B cell (primary cell): ENCODE measurements around the gene CFLAR. TPM values are rescaled to one million over a fixed set of nuclear protein-coding genes. Genes with fewer than 3 reads are reported as not detected.

Experiments used
- ATAC-seq: fragments of 200-7000 bp; cut with Tn5 transposase; one replicate; pipeline ENCODE4 v1.10.0; 2021; ENCODE audit warnings: low read depth, mild to moderate bottlenecking, moderate number of reproducible peaks, moderate library complexity
- CTCF ChIA-PET: fragments of 350-600 bp; sonication (Branson Sonifier 250); formaldehyde crosslinking; loops from one replicate; lab custom pipeline; 2021; ENCODE audit warnings: antibody characterized with exemption, inconsistent platforms; lab: Charles Lee
- POLR2A ChIA-PET: fragments of 350-600 bp; sonication (Branson Sonifier 250); formaldehyde crosslinking; loops from one replicate; lab custom pipeline; 2021; ENCODE audit warnings: antibody characterized with exemption; lab: Charles Lee
- DNase-seq: peaks from one replicate; pipeline ENCODE4 v3.0.0; 2013
- H2AFZ ChIP-seq: 2 replicates; pipeline ENCODE4 v1.6.1; 2012; ENCODE audit warnings: mild to moderate bottlenecking, low read depth, low read length; ENCODE audit not compliant: insufficient read depth, poor library complexity, severe bottlenecking
- H3K27ac ChIP-seq, 2 donors: 1 replicate in 1 of 2; 2 replicates in 1 of 2; pipeline ENCODE4 v1.5.1; 2012 to 2013; ENCODE audit warnings: low read length in 2 of 2, mild to moderate bottlenecking in 2 of 2, moderate library complexity in 1 of 2
- H3K27me3 ChIP-seq, 4 experiments: fragments of 200-600 bp in 1 of 4; sonication (generic) in 1 of 4; replicated peaks in 1 of 4; 1 replicate in 2 of 4; 2 replicates in 2 of 4; pipeline versions ENCODE4 v1.6.1 to v1.7.0; 2013 to 2016; ENCODE audit warnings: low read length in 3 of 4, mild to moderate bottlenecking in 2 of 4, mixed read lengths in 1 of 4, moderate library complexity in 1 of 4; ENCODE audit not compliant: insufficient read depth in 4 of 4, control insufficient read depth in 3 of 4; ENCODE audit errors: control extremely low read depth in 1 of 4
- H3K36me3 ChIP-seq, 2 experiments: replicated peaks in 1 of 2; 1 replicate in 1 of 2; 2 replicates in 1 of 2; pipeline versions ENCODE4 v1.6.1 to v1.7.1; 2013; ENCODE audit warnings: low read length in 1 of 2; ENCODE audit not compliant: insufficient read depth in 2 of 2, control insufficient read depth in 1 of 2; ENCODE audit errors: control extremely low read depth in 1 of 2, extremely low read depth in 1 of 2
- H3K4me1 ChIP-seq, 2 donors: fragments of 200-600 bp in 1 of 2; sonication (generic) in 1 of 2; 1 replicate in 1 of 2; 2 replicates in 1 of 2; pipeline versions ENCODE4 v1.5.1 to v1.6.1; 2013 to 2017; ENCODE audit warnings: low read length in 2 of 2; ENCODE audit not compliant: control insufficient read depth in 2 of 2, insufficient read depth in 2 of 2
- H3K4me2 ChIP-seq: replicated peaks from 2 replicates; pipeline ENCODE3; 2012; ENCODE audit warnings: mild to moderate bottlenecking, low read depth, low read length; ENCODE audit not compliant: poor library complexity, severe bottlenecking
- H3K4me3 ChIP-seq, 5 experiments: fragments of 200-600 bp in 1 of 5; sonication (generic) in 1 of 5; 1 replicate in 3 of 5; 2 replicates in 2 of 5; pipeline versions ENCODE4 v1.5.1 to v1.7.0; 2011 to 2016; ENCODE audit warnings: low read length in 4 of 5, mild to moderate bottlenecking in 4 of 5, low read depth in 2 of 5, control low read depth in 1 of 5, moderate library complexity in 1 of 5; ENCODE audit not compliant: insufficient read depth in 1 of 5; ENCODE audit errors: control extremely low read depth in 1 of 5, extremely low read depth in 1 of 5
- H3K79me2 ChIP-seq: fragments of 200-600 bp; sonication (generic); one replicate; pipeline ENCODE4 v1.6.0; 2016; ENCODE audit warnings: low read length; ENCODE audit not compliant: control insufficient read depth, insufficient read depth
- H3K9ac ChIP-seq: fragments of 200-600 bp; sonication (generic); 2 replicates; pipeline ENCODE4 v1.6.1; 2017; ENCODE audit warnings: mild to moderate bottlenecking, low read length, moderate library complexity
- H3K9me3 ChIP-seq, 3 donors: one replicate each; pipeline versions ENCODE4 v1.6.1 to v1.7.1; 2013; ENCODE audit warnings: low read length in 2 of 3; ENCODE audit not compliant: control insufficient read depth in 2 of 3, insufficient read depth in 1 of 3; ENCODE audit errors: control extremely low read depth in 1 of 3
- H4K20me1 ChIP-seq: 2 replicates; pipeline ENCODE4 v1.6.0; 2012; ENCODE audit warnings: mild to moderate bottlenecking, low read length; ENCODE audit not compliant: insufficient read depth, control insufficient read depth, poor library complexity, severe bottlenecking
- H3K27ac Mint-ChIP-seq: one replicate; pipeline ENCODE4 v1.8.0; 2021; ENCODE audit warnings: mixed read lengths
- H3K27me3 Mint-ChIP-seq: one replicate; pipeline ENCODE4 v1.8.0; 2021; ENCODE audit warnings: mixed read lengths
- H3K4me1 Mint-ChIP-seq: one replicate; pipeline ENCODE4 v1.8.0; 2021; ENCODE audit warnings: mixed read lengths
- H3K4me3 Mint-ChIP-seq: one replicate; pipeline ENCODE4 v1.8.0; 2021; ENCODE audit warnings: mixed read lengths
- H3K9me3 Mint-ChIP-seq: one replicate; pipeline ENCODE4 v1.8.0; 2022; ENCODE audit warnings: mixed read lengths; ENCODE audit not compliant: insufficient read depth
- CTCF ChIP-seq: fragments of 200-600 bp; IDR thresholded peaks from one replicate; pipeline ENCODE4 v1.8.0; 2022; ENCODE audit warnings: antibody characterized with exemption, mild to moderate bottlenecking
- EZH2 ChIP-seq: IDR thresholded peaks from 2 replicates; pipeline ENCODE4 v1.6.1; 2012; ENCODE audit warnings: borderline replicate concordance, low read depth, mild to moderate bottlenecking, moderate library complexity, low read length; ENCODE audit not compliant: insufficient read depth, poor library complexity, severe bottlenecking
- WGBS: methylation state at CpG from one replicate; pipeline ENCODE4 v1.1.5; 2013; ENCODE audit warnings: missing lambda C conversion rate; ENCODE audit not compliant: insufficient coverage; 5-methylcytosine and 5-hydroxymethylcytosine counted together
- intact Hi-C: fragments of 100-400 bp; cut with micrococcal nuclease; formaldehyde crosslinking; loops from one replicate; pipeline ENCODE4 v1.10.0; 2022
- polyA plus RNA-seq: library from polyadenylated mRNA; depleted of rRNA; stranded (reverse); fragments of >200 nt; gene quantifications from 2 replicates; pipeline ENCODE4 v1.2.3, GENCODE V29; 2012
- total RNA-seq, 2 donors: library from RNA; stranded (reverse); fragments of 120-200 nt in 1 of 2; gene quantifications; 1 replicate in 1 of 2; 2 replicates in 1 of 2; pipeline versions ENCODE4 v1.2.3 to v1.2.4, GENCODE V29; 2013 to 2022

CFLAR gene
- total and polyA plus RNA-seq, 2 donors (not counting 1 experiment from before 2014, with no cell fraction given), result 58.4 to 216 TPM

GRCh38 chr2:201070948-201071478 lies 45.0 kb upstream of the CFLAR start:
- WGBS, result under 1% methylated on average over 20 of the region's 21 CpGs
- intact Hi-C loops, result loop anchor here (1.0 to 2.0 kb wide), 9 partner anchors 46 to 380 kb away; partner anchors contain the start of genes NIF3L1, ORC2, PPIL3 and STRADB
- Histone ChIP-seq H4K20me1 (no peaks in the 10 kb centered on the region), H3K27me3 (no peaks in the 10 kb centered on the region), H3K9ac (peak overlapping the region; percentile 90), H3K4me2 (peak overlapping the region; percentile 87), H3K4me1 (peaks cover 18 to 27% of the 10 kb centered on the region in 2 donors), H3K27ac (peak overlapping the region; percentile 58 to 91), H3K79me2 (peaks cover 89% of the 10 kb centered on the region), H3K4me3 (peak overlapping the region; percentile 61 to 92 (median 86)), H3K9me3 (peaks cover 0 to 3% (median 0%) of the 10 kb centered on the region in 3 donors), H2AFZ (peak overlapping the region; percentile 96), H3K36me3 (peaks cover 0 to 1% of the 10 kb centered on the region in 2 experiments)
- peaks cover 39% of the 10 kb centered on the region for H3K4me1 Mint-ChIP-seq
- ATAC-seq, result peak; percentile 11
- no peak for DNase-seq
- H3K27ac Mint-ChIP-seq, result peak overlapping the region; percentile 98
- CTCF ChIA-PET, result interaction anchor here (0.9 to 6.2 kb wide), 13 partner anchors 23 to 358 kb away, joined by 3 to 97 read pairs (median 5); partner anchors contain the start of genes CASP10, CFLAR and CLK1
- H3K9me3 Mint-ChIP-seq, result no peaks in the 10 kb centered on the region
- TF ChIP-seq EZH2 (no peak), CTCF (no peak)
- POLR2A ChIA-PET, result no interaction called here
- peak overlapping the region; percentile 91 for H3K4me3 Mint-ChIP-seq
- H3K27me3 Mint-ChIP-seq, result no peaks in the 10 kb centered on the region
